Activated CD8-positive, alpha-beta memory T cell treated with anti-CD3 and anti-CD28 coated beads for 4 hours (primary cell): ENCODE measurements around the gene SH3YL1.
A peak's percentile ranks its signal among the peaks of the same experiment; 100 is the strongest.

ENCODE experiments used
- DNase-seq, 2 donors: peaks; one replicate each; pipeline ENCODE4 v3.0.0-alpha.2; 2020; ENCODE audit warnings: low read depth in 2 of 2

Gene SH3YL1

GRCh38 chr2:223971-224760 is 39.7 kb downstream of the SH3YL1 start:
- DNase-seq = no peak

- no peak for DNase-seq
These were observed 40.4 kb downstream of the SH3YL1 start for GRCh38 chr2:223451-223850.

- no peak for DNase-seq
These were observed 47.8 kb downstream of the SH3YL1 start for GRCh38 chr2:216068-216467.

- DNase-seq = no peak
These were observed 49.7 kb downstream of the SH3YL1 start for GRCh38 chr2:213932-214693.

- no peak for DNase-seq
These were observed 52.2 kb downstream of the SH3YL1 start for GRCh38 chr2:211486-212184.

- DNase-seq = no peak
These were observed 53.2 kb downstream of the SH3YL1 start for GRCh38 chr2:210660-211059.

GRCh38 chr2:209470-209869 is 54.4 kb downstream of the SH3YL1 start:
- DNase-seq = no peak

- DNase-seq = no peak
These were observed 55.5 kb downstream of the SH3YL1 start for GRCh38 chr2:208335-208734.

GRCh38 chr2:203984-204383 is 59.8 kb downstream of the SH3YL1 start:
- no peak for DNase-seq

- DNase-seq = no peak
These were observed 60.4 kb downstream of the SH3YL1 start for GRCh38 chr2:203401-203800.

- no peak for DNase-seq
These were observed 60.9 kb downstream of the SH3YL1 start for GRCh38 chr2:202945-203344.

- no peak for DNase-seq
These were observed 62.0 kb downstream of the SH3YL1 start for GRCh38 chr2:201648-202433.

- no peak for DNase-seq
These were observed 64.5 kb downstream of the SH3YL1 start for GRCh38 chr2:199041-199966.

GRCh38 chr2:196406-196805 is 67.4 kb downstream of the SH3YL1 start:
- DNase-seq = no peak

- no peak for DNase-seq
These were observed 67.9 kb downstream of the SH3YL1 start for GRCh38 chr2:195932-196331.

- DNase-seq = peak; percentile 13 to 30
These were observed 70.6 kb downstream of the SH3YL1 start for GRCh38 chr2:193141-193671.

GRCh38 chr2:191311-192190 is 72.3 kb downstream of the SH3YL1 start:
- DNase-seq = no peak

- DNase-seq = no peak
These were observed 76.0 kb downstream of the SH3YL1 start for GRCh38 chr2:187825-188224.

GRCh38 chr2:185221-185620 is 78.6 kb downstream of the SH3YL1 start:
- no peak for DNase-seq
